Islet precursor cell (in vitro differentiated cells): ENCODE data around the gene CCDC97.
"Not testable (repeated sequence)": the region's sequence is repeated elsewhere in the genome, so short reads cannot be mapped to it uniquely, and the experiment has no call there.

Experiments
- DNase-seq: peaks from one replicate; pipeline ENCODE4 v3.0.0-alpha.2; 2018

The CCDC97 gene

DNA sequence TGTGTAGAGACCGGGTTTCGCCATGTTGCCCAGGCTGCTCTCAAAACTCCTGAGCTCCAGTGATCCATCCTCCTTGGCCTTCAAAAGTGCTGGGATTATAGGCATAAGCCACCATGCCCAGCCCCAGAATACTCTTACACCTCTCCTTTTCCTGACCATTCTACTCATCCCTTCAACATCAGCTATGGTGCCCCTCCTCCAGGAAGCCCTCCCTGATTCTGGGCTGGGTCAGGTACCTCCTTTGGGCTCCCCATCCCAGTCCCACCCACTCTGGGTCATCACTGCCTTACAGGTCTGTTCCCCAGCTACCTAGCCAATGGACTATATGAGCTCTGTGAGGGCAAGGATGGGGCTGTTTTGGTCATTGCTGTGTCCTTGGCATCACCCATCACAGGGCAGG lies 34.2 kb downstream of the CCDC97 start:
- no peak for DNase-seq

DNA sequence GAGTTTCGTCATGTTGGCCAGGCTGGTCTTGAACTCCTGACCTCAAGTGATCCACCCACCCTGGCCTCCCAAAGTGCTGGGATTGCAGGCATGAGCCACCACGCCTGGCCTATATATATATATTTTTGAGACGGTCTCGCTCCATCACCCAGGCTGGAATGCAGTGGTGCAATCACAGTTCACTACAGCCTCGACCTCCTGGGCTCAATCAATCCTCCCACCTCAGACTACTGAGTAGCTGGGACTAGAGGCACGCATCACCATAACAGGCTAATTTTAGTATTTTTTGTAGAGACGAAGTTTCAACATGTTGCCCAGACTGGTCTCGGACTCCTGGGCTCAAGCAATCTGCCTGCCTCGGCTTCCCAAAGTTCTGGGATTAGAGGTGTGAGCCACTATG lies 36.9 kb downstream of the CCDC97 start:
- DNase-seq = not testable (repeated sequence)

DNA sequence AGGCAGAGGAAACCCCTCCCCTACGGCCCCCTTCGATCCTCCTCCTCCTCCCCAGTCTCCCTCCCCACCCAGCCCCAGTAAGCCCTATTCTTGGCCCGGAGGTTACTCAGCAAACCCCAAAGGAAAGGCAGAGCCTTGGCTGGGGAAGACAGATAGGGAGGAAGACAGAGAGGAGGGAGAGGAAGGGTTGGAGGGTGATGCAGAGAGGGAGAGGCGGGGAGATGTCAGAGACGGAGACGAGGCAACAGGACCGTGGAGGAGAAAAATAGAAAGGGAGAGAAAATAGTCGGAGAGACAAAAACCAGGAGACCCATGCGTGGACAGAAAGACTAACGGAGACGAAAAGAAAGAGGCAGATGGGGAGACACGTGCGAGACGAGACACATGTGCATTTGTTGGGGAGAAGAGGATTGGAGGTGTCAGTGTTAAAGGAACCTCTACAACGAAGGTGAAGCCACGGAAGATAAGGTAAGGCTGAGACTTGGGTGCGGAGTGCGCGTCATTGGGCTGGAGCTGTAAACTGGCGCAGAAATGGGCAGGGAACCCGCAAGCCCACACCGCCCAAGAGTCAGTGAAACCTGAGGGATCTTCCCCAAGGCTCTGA lies 40.9 kb downstream of the CCDC97 start:
- no peak for DNase-seq

GRCh38 chr19:41351339-41352245 lies 41.6 kb downstream of the CCDC97 start:
- peak; percentile 66 for DNase-seq

DNA sequence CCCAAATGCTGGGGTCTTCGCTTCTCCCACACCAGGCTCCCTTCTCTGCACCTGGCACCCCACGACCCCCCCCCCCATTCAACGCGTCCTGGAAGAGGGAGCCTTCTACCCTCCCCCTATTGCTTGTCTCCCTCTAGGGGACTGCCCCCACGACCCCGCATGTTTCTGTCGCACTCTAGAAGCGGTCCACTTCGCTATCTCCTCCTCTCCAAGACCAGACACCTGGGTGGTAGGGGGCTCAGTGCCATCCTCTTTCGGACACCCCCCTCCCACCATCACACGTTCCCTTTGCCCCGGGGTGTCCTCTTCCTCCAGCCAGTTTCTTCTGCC lies 42.3 kb downstream of the CCDC97 start:
- no peak for DNase-seq

DNA sequence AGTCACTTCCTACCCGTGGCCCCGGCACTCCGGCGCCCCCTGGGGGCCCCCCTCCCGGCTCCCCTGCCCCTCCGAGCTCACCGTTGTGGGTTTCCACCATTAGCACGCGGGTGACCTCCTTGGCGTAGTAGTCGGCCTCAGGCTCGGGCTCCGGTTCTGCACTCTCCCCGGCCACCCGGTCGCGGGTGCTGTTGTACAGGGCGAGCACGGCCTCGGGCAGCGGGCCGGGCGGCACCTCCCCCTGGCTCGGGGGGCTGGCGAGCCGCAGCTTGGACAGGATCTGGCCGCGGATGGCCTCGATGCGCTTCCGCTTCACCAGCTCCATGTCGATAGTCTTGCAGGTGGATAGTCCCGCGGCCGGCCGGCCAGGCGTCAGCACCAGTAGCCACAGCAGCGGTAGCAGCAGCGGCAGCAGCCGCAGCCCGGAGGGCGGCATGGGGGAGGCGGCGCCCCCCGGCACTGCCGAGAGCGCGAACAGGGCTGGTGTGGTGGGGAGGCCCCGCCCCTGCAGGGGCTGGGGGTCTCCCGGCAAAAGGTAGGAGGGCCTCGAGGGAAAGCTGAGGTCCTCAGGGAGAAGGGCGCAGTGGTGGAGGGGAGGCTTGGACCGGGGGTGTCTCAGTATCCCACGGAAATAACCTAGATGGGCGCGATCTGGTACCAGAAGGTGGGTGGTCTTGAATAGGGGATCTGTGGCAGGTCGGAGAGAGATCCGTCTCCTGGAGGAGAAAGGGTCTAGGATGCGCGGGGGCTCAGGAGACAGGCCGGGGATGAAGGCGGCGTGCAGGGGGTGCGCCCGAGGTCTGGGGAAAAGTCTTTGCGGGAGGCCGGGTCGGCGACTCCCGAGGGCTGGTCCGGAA lies 42.9 kb downstream of the CCDC97 start:
- peak; percentile 86 for DNase-seq

DNA sequence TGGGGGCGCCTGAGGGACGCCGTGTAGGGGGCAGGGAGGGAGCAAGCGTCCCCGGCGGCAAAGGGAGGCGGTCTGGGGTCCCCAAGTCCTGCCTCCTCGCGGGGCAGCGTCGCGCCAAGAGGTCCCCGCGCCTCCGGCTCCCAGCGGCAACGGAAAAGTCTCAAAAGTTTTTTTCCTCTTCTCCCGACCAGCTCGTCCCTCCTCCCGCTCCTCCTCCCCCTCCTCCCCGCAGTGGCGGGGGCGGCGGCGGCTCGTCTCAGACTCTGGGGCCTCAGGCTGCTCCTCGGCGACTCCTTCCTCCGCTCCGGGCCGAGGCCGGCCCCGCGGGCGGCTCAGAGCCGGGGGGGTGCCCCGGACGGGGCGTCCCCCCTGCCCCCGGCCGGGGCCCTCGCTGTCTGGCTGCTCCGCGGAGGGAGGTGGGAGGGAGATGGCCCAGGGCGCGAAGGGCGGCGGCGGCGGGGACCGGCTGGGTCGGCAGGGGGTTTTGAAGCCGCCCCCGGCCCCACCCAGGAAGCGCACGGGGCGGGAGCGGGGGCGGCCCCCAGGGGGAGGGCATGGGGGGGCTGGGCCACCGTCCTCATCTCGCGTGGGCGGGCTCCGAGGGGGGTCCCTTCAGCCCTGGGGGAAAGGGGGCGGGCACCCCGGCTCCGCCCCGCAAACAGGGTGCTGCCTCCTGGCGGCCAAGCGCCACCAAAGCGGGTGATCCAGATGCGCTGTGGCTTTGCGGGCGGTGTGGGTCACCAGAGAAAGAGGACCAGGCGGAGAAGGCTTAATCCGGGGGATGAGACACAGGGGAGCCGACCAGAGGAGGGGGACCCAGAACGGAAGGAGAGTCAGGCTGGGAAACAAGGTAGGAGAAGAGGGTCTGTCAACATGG lies 43.7 kb downstream of the CCDC97 start, which contains the start of gene TGFB1:
TSS of gene TGFB1 (minus strand) at position 457 of the 877 bp plus-strand sequence. CDS start 878 bp downstream, outside the sequence.
- DNase-seq = peak; percentile 93

DNA sequence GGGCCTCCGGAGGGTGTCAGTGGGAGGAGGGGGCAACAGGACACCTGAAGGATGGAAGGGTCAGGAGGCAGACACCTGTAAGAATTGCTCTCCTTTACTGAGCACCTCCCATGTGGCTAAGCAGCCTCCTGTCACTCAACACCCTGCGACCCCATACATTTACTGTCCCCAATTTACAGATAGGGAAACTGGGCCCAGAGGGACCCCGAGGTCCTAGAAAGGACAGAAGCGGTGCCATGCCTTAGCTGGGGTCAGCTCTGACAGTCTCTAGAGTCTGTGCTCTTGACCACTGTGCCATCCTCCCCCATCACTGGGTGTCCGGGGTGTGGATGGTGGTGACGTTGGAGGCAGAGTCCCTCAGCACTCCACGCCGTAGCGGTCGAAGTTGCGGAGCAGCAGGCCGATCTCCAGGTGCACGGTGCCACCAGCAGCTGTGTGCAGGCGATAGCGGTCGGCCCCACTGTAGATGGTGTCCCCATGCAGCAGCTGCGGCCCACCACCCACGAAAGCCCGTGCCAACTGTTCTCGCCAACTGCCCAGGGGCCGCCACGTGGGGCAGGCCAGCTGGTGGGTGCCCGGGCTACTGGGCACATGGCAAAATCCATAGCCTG lies 44.5 kb downstream of the CCDC97 start:
- DNase-seq = no peak

GRCh38 chr19:41355035-41355434 lies 45.1 kb downstream of the CCDC97 start:
- DNase-seq = no peak

- DNase-seq = no peak
Observed at GRCh38 chr19:41355802-41356201, 45.8 kb downstream of the CCDC97 start.

- no peak for DNase-seq
Observed at GRCh38 chr19:41356984-41357739, 47.2 kb downstream of the CCDC97 start.

GRCh38 chr19:41357746-41358145 lies 47.8 kb downstream of the CCDC97 start:
- DNase-seq = no peak

DNA sequence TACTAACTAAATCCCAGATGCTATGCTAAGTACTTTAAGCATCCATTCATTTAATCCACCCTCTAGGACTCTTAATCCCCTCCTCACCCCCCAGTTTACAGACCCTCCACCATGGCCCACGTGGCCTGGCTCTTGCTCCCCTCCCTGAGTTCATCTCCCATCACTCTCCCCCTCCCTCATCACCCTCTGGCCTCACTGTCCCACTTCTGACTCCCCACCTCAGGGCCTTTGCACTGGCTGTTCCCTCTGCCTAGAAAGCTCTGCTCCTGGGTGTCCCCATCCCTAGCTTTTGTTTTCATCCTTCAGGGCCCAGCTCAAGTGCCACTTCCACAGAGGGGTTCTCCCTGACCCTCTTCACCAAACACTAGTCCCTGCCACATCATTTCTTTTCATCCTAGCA lies 49.8 kb downstream of the CCDC97 start:
- DNase-seq = no peak

DNA sequence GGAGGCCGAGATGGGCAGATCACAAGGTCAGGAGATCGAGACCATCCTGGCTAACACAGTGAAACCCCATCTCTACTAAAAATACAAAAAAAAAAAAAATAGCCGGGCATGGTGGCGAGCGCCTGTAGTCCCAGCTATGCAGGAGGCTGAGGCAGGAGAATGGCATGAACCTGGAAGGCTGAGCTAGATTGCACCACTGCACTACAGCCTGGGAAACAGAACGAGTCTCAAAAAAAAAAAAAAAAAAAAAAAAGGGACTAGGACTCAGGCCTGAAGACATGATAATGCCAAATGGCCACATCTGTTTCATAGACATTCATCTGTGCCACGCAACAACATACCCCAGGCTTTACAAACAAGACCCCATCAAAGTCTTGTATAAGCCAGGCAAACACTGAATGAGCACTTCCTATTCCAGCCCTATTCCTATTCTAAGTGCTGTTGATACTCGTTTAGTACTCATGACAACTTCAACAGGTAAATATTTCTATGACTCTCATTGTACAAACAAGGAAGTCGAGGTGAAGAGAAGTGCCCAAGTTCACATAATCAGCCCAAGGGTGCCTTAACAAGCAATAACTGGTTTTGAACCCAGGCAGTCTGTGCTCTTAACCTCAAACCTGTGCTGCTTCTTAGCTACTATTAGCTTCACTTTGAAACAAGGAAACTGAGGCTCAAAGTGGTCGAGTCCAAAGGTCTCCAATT lies 52.3 kb downstream of the CCDC97 start:
- DNase-seq = no peak

DNA sequence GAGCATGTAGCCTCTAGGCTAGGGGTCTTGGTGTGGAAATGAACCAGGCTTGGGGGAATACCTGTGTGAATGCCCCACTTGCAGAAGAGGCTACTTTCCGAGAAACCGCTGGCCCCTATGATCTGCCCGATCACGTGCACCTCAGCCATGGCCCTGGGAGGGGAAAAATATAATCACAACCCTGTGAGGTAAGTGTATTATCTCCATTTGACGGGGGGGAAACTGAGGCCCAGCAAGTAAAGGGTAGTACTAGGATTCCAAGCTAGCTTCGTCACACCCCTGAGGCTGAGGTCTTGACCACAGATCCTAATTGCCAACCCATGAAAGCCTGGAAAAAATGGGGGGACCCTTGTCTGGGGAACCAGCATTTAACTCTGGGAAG lies 53.4 kb downstream of the CCDC97 start:
- no peak for DNase-seq

DNA sequence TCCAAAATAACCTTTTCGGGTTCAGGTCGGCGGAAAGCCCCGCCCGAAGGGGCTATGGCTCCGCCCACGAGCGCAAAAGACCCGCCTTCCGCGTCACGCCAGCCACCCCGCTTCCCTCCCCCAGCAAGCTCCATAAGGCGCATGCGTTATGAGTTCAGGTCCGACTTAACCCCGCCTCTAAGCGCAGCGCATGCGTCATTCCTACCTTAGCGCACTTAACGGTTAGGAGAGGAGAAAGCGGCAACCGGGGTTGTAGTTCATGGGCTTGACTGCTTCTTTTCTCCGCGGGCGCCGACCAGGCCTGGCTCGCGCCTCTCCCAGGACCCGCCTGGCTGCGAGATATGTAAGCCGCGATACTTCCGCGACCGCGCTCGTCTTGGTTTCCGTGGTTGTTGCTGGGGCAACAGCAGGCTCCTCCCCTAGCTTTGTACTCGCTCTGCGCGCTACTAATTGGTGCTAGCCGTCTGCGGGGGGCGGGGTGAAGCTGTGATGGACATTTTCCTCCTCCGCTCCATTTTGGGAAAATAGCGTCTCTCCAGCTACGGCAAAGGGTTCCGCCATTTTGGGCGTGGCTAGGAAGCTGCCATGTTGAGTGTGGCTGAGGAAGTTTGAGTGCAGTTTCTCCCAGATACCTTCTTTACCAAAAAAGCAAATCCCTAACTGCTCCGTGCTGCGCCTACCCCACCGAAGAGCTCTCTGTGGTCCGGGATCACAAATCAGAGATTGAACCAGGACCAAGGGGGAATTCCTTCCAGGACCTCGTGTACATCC lies 54.0 kb downstream of the CCDC97 start, which contains the start of gene B9D2:
TSS of gene B9D2 (minus strand) at position 397 of the 771 bp plus-strand sequence. CDS start 630 bp downstream, outside the sequence.
- peak; percentile 99 for DNase-seq

DNA sequence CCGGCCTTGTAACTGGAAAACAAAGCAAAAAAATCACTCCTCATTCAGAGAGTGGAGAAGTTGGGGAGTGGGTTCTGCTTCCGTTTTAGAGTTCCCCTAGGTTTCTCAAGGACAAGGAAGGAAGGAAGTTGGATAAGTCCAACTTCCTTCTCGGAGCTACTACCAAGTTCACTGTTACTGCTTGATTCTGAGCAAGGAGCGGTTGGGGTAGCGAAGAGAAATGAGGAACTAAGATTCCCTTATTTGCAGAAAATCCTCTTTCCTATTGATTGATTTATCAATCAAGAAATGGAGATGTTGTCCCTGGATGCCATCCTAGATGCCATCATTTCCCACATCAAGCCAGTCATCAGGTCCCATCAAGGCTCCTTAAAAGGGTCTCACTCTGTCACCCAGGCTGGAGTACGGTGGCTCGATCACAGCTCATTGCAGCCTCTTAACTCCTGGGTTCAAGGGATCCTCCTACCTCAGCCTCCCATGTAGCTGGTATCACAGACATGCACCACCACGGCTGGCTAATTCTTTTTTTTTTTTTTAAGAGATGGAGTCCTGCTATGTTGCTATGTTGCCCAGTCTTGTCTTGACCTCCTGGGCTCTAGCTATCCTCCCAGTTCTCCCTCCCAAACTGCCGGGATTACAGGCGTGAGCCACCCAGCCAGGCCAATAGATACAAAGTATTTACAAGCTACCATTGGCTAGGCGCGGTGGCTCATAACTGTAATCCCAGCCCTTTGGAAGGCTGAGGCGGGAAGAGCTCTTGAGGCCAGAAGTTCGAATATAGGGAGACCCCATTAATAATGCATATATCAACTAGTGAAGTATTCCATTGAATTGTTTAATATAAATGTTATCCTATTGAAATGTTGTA lies 54.8 kb downstream of the CCDC97 start:
- no peak for DNase-seq

GRCh38 chr19:41366089-41366488 lies 56.1 kb downstream of the CCDC97 start:
- DNase-seq = no peak
